K562 (cell line): ENCODE measurements around the gene NPAS3. TPM values are rescaled to one million over a fixed set of nuclear protein-coding genes. Genes with fewer than 3 reads are reported as not detected.

Experiments used
- ATAC-seq: fragments of 200-7000 bp; cut with Tn5 transposase; 3 replicates; pipeline ENCODE4 v1.9.1; 2020; ENCODE audit warnings: moderate library complexity
- BruUV-seq: library from RNA; stranded (reverse); fragments of 400-500 nt; replicated peaks from 2 replicates; lab custom pipeline; 2021; lab: Mats Ljungman, UMichigan
- CTCF ChIA-PET: fragments of 300-600 bp; formaldehyde crosslinking; extraction: SDS; loops from one replicate; lab custom pipeline; 2021; ENCODE audit warnings: low intra/inter-chr PET ratio; lab: Yijun Ruan, JAX
- POLR2A ChIA-PET: fragments of 300-600, 350-650 bp; sonication (Branson Sonifier 250); formaldehyde crosslinking; extraction: SDS; loops from one replicate; lab custom pipeline; 2021; ENCODE audit warnings: antibody characterized with exemption, inconsistent platforms; lab: Yijun Ruan, JAX
- DNase-seq, 4 experiments: peaks; one replicate each; pipeline versions ENCODE4 v3.0.0 to v3.0.0-alpha.2; 2011 to 2018; ENCODE audit warnings: low spot score in 3 of 4, mixed read lengths in 3 of 4; ENCODE audit errors: extremely low read depth in 1 of 4
- FAIRE-seq: peaks from 2 replicates; lab custom pipeline; 2011; peaks lifted over from hg19 to GRCh38; lab: Jason Lieb, UNC
- H2AFZ ChIP-seq: 2 replicates; pipeline ENCODE4 v1.6.0; 2011; ENCODE audit warnings: low read depth, low read length, control low read depth, inconsistent platforms
- H3K27ac ChIP-seq: fragments of 200-600 bp; 3 replicates; pipeline ENCODE4 v1.8.0; 2011; ENCODE audit warnings: low read depth, mild to moderate bottlenecking, control low read depth, inconsistent platforms, low read length, moderate library complexity, mixed read lengths; ENCODE audit errors: extremely low read depth
- H3K27me3 ChIP-seq, 2 experiments: fragments of 300-600 bp in 1 of 2; 2 replicates in 1 of 2; 3 replicates in 1 of 2; pipeline versions ENCODE4 v1.6.0 to v1.8.0; 2011; ENCODE audit warnings: inconsistent platforms in 2 of 2, low read length in 2 of 2, mild to moderate bottlenecking in 1 of 2, mixed read lengths in 1 of 2, moderate library complexity in 1 of 2; ENCODE audit not compliant: control insufficient read depth in 2 of 2, insufficient read depth in 2 of 2
- H3K36me3 ChIP-seq: fragments of 300-600 bp; 3 replicates; pipeline ENCODE4 v1.8.0; 2011; ENCODE audit warnings: mild to moderate bottlenecking, low read length, inconsistent platforms; ENCODE audit not compliant: control insufficient read depth, insufficient read depth
- H3K4me1 ChIP-seq, 2 experiments: fragments of 200-600 bp in 1 of 2; replicated peaks in 1 of 2; 2 replicates in 1 of 2; 3 replicates in 1 of 2; pipeline versions ENCODE4 v1.5.1 to v1.8.0; 2011; ENCODE audit warnings: inconsistent platforms in 2 of 2, low read length in 2 of 2, mild to moderate bottlenecking in 1 of 2, mixed read lengths in 1 of 2, moderate library complexity in 1 of 2; ENCODE audit not compliant: control insufficient read depth in 2 of 2, insufficient read depth in 2 of 2
- H3K4me2 ChIP-seq: 2 replicates; pipeline ENCODE4 v1.6.1; 2011; ENCODE audit warnings: low read length, control low read depth, inconsistent platforms, mixed read lengths; ENCODE audit not compliant: insufficient read depth
- H3K4me3 ChIP-seq: fragments of 200-600 bp; sonication (generic), shearing (Covaris generic); 2 replicates; pipeline ENCODE4 v1.5.1; 2016; ENCODE audit warnings: control low read depth, inconsistent platforms
- H3K79me2 ChIP-seq: fragments of 200-600 bp; 3 replicates; pipeline ENCODE4 v1.8.0; 2011; ENCODE audit warnings: low read length, inconsistent platforms; ENCODE audit not compliant: control insufficient read depth, insufficient read depth
- H3K9ac ChIP-seq, 2 experiments: 2 replicates each; pipeline versions ENCODE4 v1.6.0 to v1.6.1; 2011; ENCODE audit warnings: low read depth in 2 of 2, low read length in 2 of 2, control low read depth in 1 of 2, inconsistent platforms in 1 of 2, mild to moderate bottlenecking in 1 of 2, mixed read lengths in 1 of 2; ENCODE audit not compliant: insufficient read depth in 1 of 2
- H3K9me1 ChIP-seq: one replicate; pipeline ENCODE4 v1.6.0; 2011; ENCODE audit warnings: inconsistent platforms, mild to moderate bottlenecking, low read length, moderate library complexity; ENCODE audit not compliant: control insufficient read depth, insufficient read depth
- H3K9me3 ChIP-seq: replicated peaks from 2 replicates; pipeline ENCODE4 v1.5.1; 2011; ENCODE audit warnings: low read depth, low read length, inconsistent platforms; ENCODE audit not compliant: control insufficient read depth, insufficient read depth
- H4K20me1 ChIP-seq: replicated peaks from 2 replicates; pipeline ENCODE4 v1.6.1; 2011; ENCODE audit warnings: low read length, inconsistent platforms, mixed read lengths; ENCODE audit not compliant: control insufficient read depth, insufficient read depth
- BRD9 ChIP-seq: fragments of 450-650 bp; IDR thresholded peaks from 2 replicates; pipeline ENCODE4 v1.6.1; 2018; ENCODE audit warnings: low read depth; ENCODE audit not compliant: partially characterized antibody
- CREM ChIP-seq: IDR thresholded peaks from 2 replicates; pipeline ENCODE4 v1.6.1; 2014; ENCODE audit warnings: antibody characterized with exemption, low read depth
- MTA1 ChIP-seq: fragments of 450-650 bp; IDR thresholded peaks from 2 replicates; pipeline ENCODE4 v1.6.1; 2017; ENCODE audit warnings: borderline replicate concordance
- NR2C2 ChIP-seq, 2 experiments: fragments of 200-800 bp in 1 of 2; sonication (Bioruptor generic) in 1 of 2; sonication (generic) in 1 of 2; formaldehyde crosslinking in 1 of 2; IDR thresholded peaks; 2 replicates each; pipeline versions ENCODE4 v1.6.1 to v1.8.0; 2016 to 2022; ENCODE audit warnings: mild to moderate bottlenecking in 1 of 2, missing compliant biosample characterization in 1 of 2, missing genetic modification characterization in 1 of 2, missing genetic modification reagents in 1 of 2
- ZBTB8A ChIP-seq: fragments of 450-650 bp; IDR thresholded peaks from 2 replicates; pipeline ENCODE4 v1.6.1; 2018; ENCODE audit warnings: mild to moderate bottlenecking, moderate library complexity; ENCODE audit not compliant: partially characterized antibody
- ZNF3 ChIP-seq: fragments of 250-450 bp; sonication (Bioruptor Pico); IDR thresholded peaks from 2 replicates; pipeline ENCODE4 v1.5.0; 2021; ENCODE audit warnings: mild to moderate bottlenecking, moderate library complexity
- ZNF318 ChIP-seq, 2 experiments: fragments of 450-650 bp; IDR thresholded peaks; 2 replicates each; pipeline ENCODE4 v1.6.1; 2016; ENCODE audit warnings: mild to moderate bottlenecking in 2 of 2, borderline replicate concordance in 1 of 2, low read depth in 1 of 2, moderate library complexity in 1 of 2
- ZSCAN29 ChIP-seq: fragments of 450-650 bp; IDR thresholded peaks from 2 replicates; pipeline ENCODE4 v1.6.1; 2017
- WGBS: fragments of 100-300 bp; shearing (Covaris generic); methylation state at CpG from one replicate; pipeline ENCODE4 v1.1.6; 2016; ENCODE audit warnings: low coverage, mixed read lengths; ENCODE audit not compliant: insufficient coverage; ENCODE audit errors: missing lambda C conversion rate; 5-methylcytosine and 5-hydroxymethylcytosine counted together
- in situ Hi-C: fragments of 300-500 bp; cut with MboI; formaldehyde crosslinking; loops from 4 replicates; pipeline ENCODE4 v1.15.0; 2018; ENCODE audit warnings: inconsistent platforms, mixed read lengths
- intact Hi-C: fragments of 100-400 bp; cut with micrococcal nuclease; formaldehyde crosslinking; loops from 2 replicates; pipeline ENCODE4 v1.14.2; 2022
- polyA plus RNA-seq, 8 experiments: library from polyadenylated mRNA; depleted of rRNA in 4 of 8; stranded (reverse) in 5 of 8; unstranded in 3 of 8; fragments of >200 nt; fragmentation: Nextera tagmentation in 2 of 8; fragmentation: Illumina TruSeq in 1 of 8; extraction: Ambion mirVana in 2 of 8; extraction: Trizol in 1 of 8; gene quantifications; 2 replicates each; pipeline versions ENCODE4 v1.2.1 to v1.2.3, GENCODE V29; 2011 to 2014; ENCODE audit warnings: inconsistent platforms in 1 of 8, missing spikeins in 1 of 8
- total RNA-seq, 7 experiments: library from RNA; depleted of rRNA in 6 of 7; stranded (reverse); fragments of >200 nt in 6 of 7; fragmentation: Illumina TruSeq in 2 of 7; extraction: Trizol in 2 of 7; gene quantifications; 2 replicates each; pipeline versions ENCODE4 v1.2.1 to v1.2.3, GENCODE V29; 2011 to 2021; ENCODE audit warnings: low replicate concordance in 1 of 7

NPAS3 gene
- total and polyA plus RNA-seq, 9 of the 15 experiments (the other 6 are each of a cell fraction or from before 2014, with no cell fraction given): 0.04 TPM; not detected in 8

DNA sequence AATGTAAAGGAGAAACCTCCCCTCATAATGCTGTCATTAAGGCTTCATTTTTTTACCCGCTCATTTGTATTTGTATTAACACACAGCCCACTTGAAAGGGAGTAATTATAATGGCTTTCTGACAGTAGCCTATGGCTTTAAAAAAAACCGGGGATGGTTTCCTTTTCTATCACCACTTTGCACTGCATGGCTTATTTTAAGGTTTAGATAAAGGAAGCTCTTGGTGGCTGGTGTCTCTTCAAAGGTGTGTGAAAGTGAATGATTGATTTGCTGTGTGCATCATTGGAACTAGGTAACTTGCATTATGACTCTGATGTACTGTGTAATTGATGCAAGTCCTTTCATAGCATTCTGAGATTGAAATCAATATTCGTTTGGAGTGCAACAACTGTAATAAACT, 80.7 kb downstream of the NPAS3 start:
- ChIA-PET POLR2A (interaction anchor here (0.6 to 1.0 kb wide), 2 partner anchors 13 to 597 kb away, joined by 3 read pairs; no protein-coding TSS in a partner anchor), CTCF (no interaction called here)
- no peaks in the 10 kb centered on the region for H3K9me3 ChIP-seq
- H3K4me3 ChIP-seq: no peak overlapping the region
- H3K9ac ChIP-seq: no peak overlapping the region
- H4K20me1 ChIP-seq: no peaks in the 10 kb centered on the region
- H3K27me3 ChIP-seq: no peaks in the 10 kb centered on the region; a peak in 1 of 5 replicates
- no peaks in the 10 kb centered on the region for H3K79me2 ChIP-seq
- no TSS peak for BruUV-seq
- DNase-seq: no peak
- H3K4me2 ChIP-seq: no peak overlapping the region
- ATAC-seq: no peak
- H3K36me3 ChIP-seq: no peaks in the 10 kb centered on the region
- no peaks in the 10 kb centered on the region for H3K9me1 ChIP-seq
- intact Hi-C loops (no loop called here), in situ Hi-C loops (no loop called here)
- no peaks in the 10 kb centered on the region for H3K4me1 ChIP-seq
- H3K27ac ChIP-seq: no peak overlapping the region
- no peak overlapping the region for H2AFZ ChIP-seq
- TF ChIP-seq CREM (no peak), ZNF3 (CRISPR knock-in tag) (no peak), ZBTB8A (no peak), BRD9 (no peak), ZNF318 (IDR thresholded peaks at IDR 0.05; ENCODE audit: borderline replicate concordance in 1 of 2, low read depth in 1 of 2) (no peak), ZSCAN29 (no peak), NR2C2 (CRISPR knock-in tag; IDR thresholded peaks at IDR 0.05) (no peak), NR2C2 (tag; IDR thresholded peaks at IDR 0.05) (no peak), MTA1 (no peak)
- no peak for FAIRE-seq
- 0% methylated on average over 3 of the region's 3 CpGs for WGBS
